ENCODE data around the gene OCIAD2. TPM values are rescaled to one million over a fixed set of nuclear protein-coding genes. Genes with fewer than 3 reads are reported as not detected.

OCIAD2 gene
- total and polyA plus RNA-seq, 2 of the 8 experiments (the other 6 are each of a cell fraction or from before 2014, with no cell fraction given): 105 to 122 TPM

- no peak overlapping the region for H3K27ac ChIP-seq (ENCODE audit: low read depth, low read length)
- DNase-seq (ENCODE audit: low read depth in 1 of 2, low spot score in 2 of 2) (no peak), FAIRE-seq (no peak)
- no peaks in the 10 kb centered on the region for H3K79me1 ChIP-seq (ENCODE audit: low read depth, low read length)
- no peak for TF ChIP-seq RXRA (IDR thresholded peaks at IDR 0.05; ENCODE audit: insufficient read depth, low read depth, low read length)
- no peak for TF ChIP-seq SUZ12 (IDR thresholded peaks at IDR 0.05; ENCODE audit: low read length)
- TF ChIP-seq HDAC6 (IDR thresholded peaks at IDR 0.05; ENCODE audit: low read depth, low read length): no peak
- no peak for TF ChIP-seq USF2 (IDR thresholded peaks at IDR 0.05; ENCODE audit: low read length)
- no peak for TF ChIP-seq YY1 (IDR thresholded peaks at IDR 0.05; ENCODE audit: low read depth, low read length)
- no peaks in the 10 kb centered on the region for H3K36me3 ChIP-seq (ENCODE audit: control insufficient read depth in 2 of 4, insufficient read depth in 4 of 4, low read length in 3 of 4)
- H2BK15ac ChIP-seq (ENCODE audit: low read length): no peak overlapping the region
- H3K27me3 ChIP-seq (replicated peaks in 1 of 4; ENCODE audit: control insufficient read depth in 3 of 4, extremely low read depth in 1 of 4, insufficient read depth in 3 of 4, low read length in 3 of 4): no peaks in the 10 kb centered on the region
- H2AFZ ChIP-seq (ENCODE audit: low read length): no peak overlapping the region
- H2BK12ac ChIP-seq (ENCODE audit: low read depth, low read length): no peak overlapping the region
- 87% methylated on average over 4 of the region's 4 CpGs; no CpG with 5 or more reads in 1 of the 2 experiments for WGBS, 2 experiments (ENCODE audit: extremely low coverage in 1 of 2, insufficient coverage in 1 of 2, insufficient read length in 1 of 2, insufficient replicate concordance in 2 of 2, low coverage in 1 of 2, low lambda C conversion rate in 2 of 2, missing lambda C conversion rate in 1 of 2)
- no peak overlapping the region for H4K5ac ChIP-seq (ENCODE audit: insufficient read length, low read depth, low read length)
- H4K91ac ChIP-seq (replicated peaks; ENCODE audit: insufficient read length, low read length): no peak overlapping the region
- no peak overlapping the region for H2BK5ac ChIP-seq (ENCODE audit: low read depth, low read length)
- no peak overlapping the region for H4K8ac ChIP-seq (ENCODE audit: extremely low read depth, insufficient read depth, low read length)
- no peak overlapping the region for H2BK20ac ChIP-seq (ENCODE audit: low read length)
- H3K23ac ChIP-seq (ENCODE audit: insufficient read length): no peak overlapping the region
- H3K4me3 ChIP-seq (ENCODE audit: extremely low read depth in 1 of 4, insufficient read depth in 2 of 4, low read depth in 3 of 4, low read length in 4 of 4): no peak overlapping the region
- H3K56ac ChIP-seq (replicated peaks; ENCODE audit: insufficient read length, low read depth, low read length): no peak overlapping the region
- no peak overlapping the region for H3K14ac ChIP-seq (ENCODE audit: insufficient read length)
- no peaks in the 10 kb centered on the region for H3K23me2 ChIP-seq (ENCODE audit: low read depth, low read length)
- peaks cover 2 to 13% of the 10 kb centered on the region in 2 experiments; a peak in 1 of 4 replicates for H3K9me3 ChIP-seq (ENCODE audit: insufficient read depth in 2 of 2, low read depth in 1 of 2, low read length in 1 of 2)
- ChIA-PET POLR2A (ENCODE audit: partially characterized antibody) (no interaction called here), CTCF (ENCODE audit: partially characterized antibody) (interaction anchor here (0.7 to 2.1 kb wide), 7 partner anchors 9 to 155 kb away, joined by 3 to 9 read pairs (median 3); no protein-coding TSS in a partner anchor)
- no peak overlapping the region for H2BK120ac ChIP-seq (replicated peaks; ENCODE audit: low read depth, low read length)
- H3K4me2 ChIP-seq (ENCODE audit: insufficient read depth in 1 of 2, low read depth in 2 of 2, low read length in 2 of 2): no peak overlapping the region
- H3K79me2 ChIP-seq (ENCODE audit: control insufficient read depth in 1 of 2, insufficient read depth in 2 of 2, low read length in 2 of 2): no peaks in the 10 kb centered on the region
- H3K4me1 ChIP-seq (replicated peaks in 1 of 4; ENCODE audit: control insufficient read depth in 3 of 4, insufficient read depth in 4 of 4, low read length in 3 of 4): no peaks in the 10 kb centered on the region
- no peaks in the 10 kb centered on the region for H4K20me1 ChIP-seq (replicated peaks in 1 of 2; ENCODE audit: control insufficient read depth in 1 of 2, insufficient read depth in 2 of 2, low read length in 2 of 2)
- no peak overlapping the region for H2AK5ac ChIP-seq (ENCODE audit: low read depth, low read length)
- no peak overlapping the region for H3K9ac ChIP-seq (replicated peaks in 1 of 4; ENCODE audit: extremely low read depth in 1 of 4, low read depth in 3 of 4, low read length in 3 of 4)
- no peak overlapping the region for H3K4ac ChIP-seq (replicated peaks; ENCODE audit: insufficient read length, low read depth, low read length)
- no peak overlapping the region for H3K18ac ChIP-seq (ENCODE audit: extremely low read depth, low read length)
These were observed 17.8 kb upstream of the OCIAD2 start for GRCh38 chr4:48924416-48924815.
